ENCODE data around the gene CTNNA2.
"Not testable (repeated sequence)": the region's sequence is repeated elsewhere in the genome, so short reads cannot be mapped to it uniquely, and the experiment has no call there.

Gene CTNNA2

DNA sequence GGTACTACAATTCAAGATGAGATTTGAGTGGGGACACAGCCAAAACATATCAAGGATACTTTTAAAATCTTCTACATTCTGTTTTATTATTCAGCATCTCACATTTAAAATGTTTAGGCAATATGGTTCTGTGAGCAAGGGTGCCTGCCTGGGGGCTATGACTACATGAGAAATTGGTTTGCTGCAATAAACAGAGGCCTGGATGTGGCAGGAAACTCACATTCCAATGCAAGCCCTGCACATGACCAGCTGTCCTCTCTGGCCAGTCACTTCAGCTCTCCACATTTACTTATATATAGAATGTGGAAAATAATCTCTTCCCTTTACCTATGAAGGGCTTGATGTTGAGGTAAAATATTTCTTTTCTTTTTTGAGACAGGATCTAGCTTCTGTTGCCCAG is 598.3 kb downstream of the CTNNA2 start:
- DNase-seq, result no peak

GRCh38 chr2:80112790-80113189 is 599.9 kb downstream of the CTNNA2 start:
- no peak for DNase-seq

GRCh38 chr2:80113399-80113798 is 600.5 kb downstream of the CTNNA2 start:
- no peak for DNase-seq

- DNase-seq, result no peak
Measured at GRCh38 chr2:80114812-80115211, 602.0 kb downstream of the CTNNA2 start.

GRCh38 chr2:80117401-80117800 is 604.5 kb downstream of the CTNNA2 start:
- no peak for DNase-seq

DNA sequence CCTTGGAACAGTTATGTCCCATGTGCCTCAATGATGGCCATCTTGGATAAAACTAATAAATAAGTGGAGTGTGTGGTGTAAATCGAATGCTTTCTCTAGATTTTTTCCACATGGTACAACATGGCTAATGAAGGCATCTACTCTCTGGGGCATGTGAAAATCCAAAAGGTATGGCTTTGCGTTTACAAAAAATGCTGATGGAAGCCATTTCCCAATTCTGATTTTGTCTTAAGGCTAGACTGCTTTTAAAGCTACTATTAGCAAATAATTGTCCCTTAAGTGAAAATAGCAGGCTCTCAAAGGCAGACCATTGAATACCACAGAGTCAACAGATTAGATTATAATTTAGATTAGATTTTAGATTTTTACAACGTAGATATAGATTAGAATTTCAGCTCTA is 608.0 kb downstream of the CTNNA2 start:
- DNase-seq, result no peak

DNA sequence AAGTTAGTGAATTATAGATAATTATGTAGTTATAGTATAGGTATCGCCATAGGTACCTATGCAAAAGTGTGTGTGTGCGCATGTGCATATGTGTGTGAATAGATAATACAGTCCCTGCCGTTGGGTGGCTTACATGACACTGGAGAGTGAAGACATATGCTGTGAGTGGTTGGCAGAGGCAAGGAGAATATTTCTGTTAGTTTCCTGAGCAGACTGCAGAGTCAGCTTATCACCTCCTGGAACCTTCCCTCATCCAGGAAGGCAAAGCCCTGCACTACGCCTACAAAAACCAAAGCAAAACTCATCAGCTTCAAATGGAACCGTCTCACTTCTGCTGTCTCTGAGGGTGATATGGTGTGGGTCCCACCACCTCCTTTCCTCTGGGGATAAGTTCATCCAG is 609.8 kb downstream of the CTNNA2 start:
- no peak for DNase-seq

DNA sequence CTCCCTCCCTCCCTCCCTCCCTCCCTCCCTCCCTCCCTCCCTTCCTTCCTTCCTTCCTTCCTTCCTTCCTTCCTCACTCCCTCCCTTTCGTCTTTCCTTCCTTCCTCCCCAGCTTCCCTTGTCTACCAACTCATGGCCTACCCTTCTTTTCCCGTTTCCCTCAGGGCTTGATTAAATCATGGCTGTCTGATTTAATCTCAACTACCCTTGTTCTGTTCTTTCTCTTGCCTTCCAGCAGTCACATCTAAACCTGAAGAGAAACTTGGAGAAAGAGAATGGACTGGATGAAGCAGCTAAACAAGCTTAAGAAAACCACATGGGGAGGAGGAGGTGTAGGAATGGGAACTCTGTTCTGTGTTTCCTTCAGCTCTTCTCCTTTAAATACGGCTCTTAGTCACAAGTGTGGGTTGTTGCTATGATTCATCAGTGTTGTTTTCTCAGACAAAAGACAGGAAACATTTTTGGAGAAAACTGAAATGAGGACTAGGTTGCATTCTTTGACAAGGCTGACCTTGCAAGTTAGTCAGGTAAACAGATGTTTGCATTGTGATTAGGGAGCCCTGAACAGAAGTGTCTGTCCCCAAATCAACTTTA is 613.8 kb downstream of the CTNNA2 start:
- no peak for DNase-seq

DNA sequence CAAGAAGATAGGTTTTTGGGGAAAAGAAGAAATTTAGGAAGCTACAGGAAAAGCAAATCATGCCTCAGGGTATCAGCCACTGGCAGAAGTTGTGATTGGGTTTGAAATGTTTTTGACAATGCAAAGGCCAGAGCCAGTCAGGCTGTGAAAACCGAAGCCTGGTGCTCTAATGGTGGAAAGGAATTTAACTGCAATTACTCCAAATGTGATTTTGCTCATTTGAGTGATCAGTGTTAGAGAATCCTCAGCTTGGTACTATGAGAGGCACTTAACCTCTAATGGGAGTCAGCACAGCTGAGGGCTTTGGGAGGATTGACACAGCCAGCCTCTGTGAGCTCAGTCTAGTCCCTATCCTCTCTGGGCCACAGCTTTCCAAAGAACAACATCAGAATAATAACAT is 615.2 kb downstream of the CTNNA2 start:
- no peak for DNase-seq

DNA sequence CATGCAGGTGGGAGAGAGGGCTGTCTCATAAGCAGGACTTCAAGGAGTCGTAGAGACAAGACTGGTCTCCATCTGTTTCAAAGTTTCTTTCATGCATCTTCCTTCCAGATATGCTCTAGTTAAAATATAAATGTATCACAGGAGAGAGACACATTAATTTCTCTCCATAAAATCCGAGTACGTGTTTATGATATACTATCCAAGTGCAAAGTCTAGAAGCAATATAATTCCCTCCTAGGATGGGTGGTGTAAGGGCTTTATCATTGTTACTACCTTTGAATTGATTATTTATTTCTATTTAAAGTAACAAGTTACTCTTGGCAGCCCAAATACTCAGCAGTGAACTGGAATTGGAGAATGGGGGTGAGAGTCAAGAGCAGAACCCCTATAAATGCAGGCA is 619.4 kb downstream of the CTNNA2 start:
- DNase-seq, result no peak

- no peak for DNase-seq
Measured at GRCh38 chr2:80135001-80135400, 622.1 kb downstream of the CTNNA2 start.

- no peak for DNase-seq
Measured at GRCh38 chr2:80136338-80136737, 623.5 kb downstream of the CTNNA2 start.

GRCh38 chr2:80139001-80139400 is 626.1 kb downstream of the CTNNA2 start:
- DNase-seq, result no peak

DNA sequence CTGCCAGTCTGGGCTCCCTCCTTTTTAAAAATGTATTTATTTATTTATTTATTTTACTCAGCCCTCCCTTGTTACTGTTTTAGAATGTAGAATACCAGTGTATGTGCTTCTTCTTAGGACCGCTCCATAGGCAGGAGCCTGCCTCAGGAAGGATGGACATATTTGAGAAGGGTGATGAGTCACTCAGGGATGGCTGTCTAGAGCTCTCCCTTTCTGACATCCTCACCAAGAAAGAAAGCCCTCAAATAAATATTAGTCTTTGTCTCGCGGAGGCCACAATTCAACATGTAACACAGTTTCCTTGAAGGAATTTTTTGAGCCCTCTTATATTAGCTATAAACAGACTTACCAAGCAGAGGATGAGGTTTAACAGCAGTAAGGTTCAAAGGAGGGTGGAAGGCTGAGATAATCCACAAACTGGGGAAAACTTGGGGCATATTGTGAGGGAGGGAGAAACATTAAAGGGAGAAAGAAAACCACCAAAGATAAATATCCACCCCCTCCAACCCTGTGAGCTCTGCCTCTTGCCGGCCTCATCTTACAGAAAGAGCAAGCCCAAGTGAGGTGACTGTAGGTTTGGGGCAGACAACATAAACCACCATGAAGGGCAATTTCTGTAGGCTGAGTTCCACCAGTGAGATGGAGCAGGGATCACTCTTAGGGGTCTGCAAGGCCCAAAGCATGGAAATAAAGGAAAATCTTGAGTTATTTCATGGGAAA is 628.3 kb downstream of the CTNNA2 start:
- no peak for DNase-seq

- no peak for DNase-seq
Measured at GRCh38 chr2:80145499-80145898, 632.6 kb downstream of the CTNNA2 start.

- DNase-seq, result not testable (repeated sequence)
Measured at GRCh38 chr2:80146757-80147156, 633.9 kb downstream of the CTNNA2 start.

- DNase-seq, result no peak
Measured at GRCh38 chr2:80147690-80148089, 634.8 kb downstream of the CTNNA2 start.

DNA sequence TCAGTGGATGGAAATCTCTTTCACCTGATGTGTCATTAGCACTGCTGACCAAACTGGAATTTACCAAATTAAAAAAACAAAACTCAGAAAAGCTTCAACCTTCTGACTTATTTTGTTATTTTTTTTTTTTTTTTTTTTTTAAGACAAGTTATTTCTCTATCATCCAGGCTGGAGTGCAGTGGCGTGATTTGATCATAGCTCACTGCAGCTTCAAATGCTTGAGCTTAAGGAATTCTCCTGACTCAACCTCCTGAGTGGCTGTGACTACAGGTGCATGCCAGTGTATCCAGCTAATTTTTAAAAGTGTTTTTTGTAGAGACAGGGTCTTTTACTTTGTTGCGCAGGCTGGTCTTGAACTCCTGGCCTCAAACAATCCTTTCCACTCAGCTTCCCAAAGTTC is 636.1 kb downstream of the CTNNA2 start:
- DNase-seq, result no peak

DNA sequence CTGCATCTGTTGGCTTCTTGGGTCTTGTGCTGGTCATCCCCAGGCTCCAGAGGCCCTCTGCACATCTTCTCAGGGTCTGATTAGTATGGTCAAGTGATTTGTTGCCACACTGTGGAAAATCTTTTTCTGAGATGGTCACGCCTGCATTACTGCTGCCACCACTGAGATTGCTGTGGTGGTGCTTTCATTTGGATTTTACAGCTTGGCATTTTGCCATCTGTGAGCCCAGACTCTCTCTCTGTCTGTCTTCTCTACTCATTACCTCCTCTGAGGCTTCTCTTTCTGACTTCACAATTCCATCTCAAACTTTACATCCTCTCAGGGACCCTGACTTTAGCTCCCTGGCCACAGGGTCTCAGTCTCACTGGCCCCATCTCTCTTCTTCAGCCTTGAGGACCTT is 637.1 kb downstream of the CTNNA2 start:
- no peak for DNase-seq

GRCh38 chr2:80151248-80151647 is 638.4 kb downstream of the CTNNA2 start:
- DNase-seq, result no peak

- no peak for DNase-seq
Measured at GRCh38 chr2:80151651-80152050, 638.8 kb downstream of the CTNNA2 start.

DNA sequence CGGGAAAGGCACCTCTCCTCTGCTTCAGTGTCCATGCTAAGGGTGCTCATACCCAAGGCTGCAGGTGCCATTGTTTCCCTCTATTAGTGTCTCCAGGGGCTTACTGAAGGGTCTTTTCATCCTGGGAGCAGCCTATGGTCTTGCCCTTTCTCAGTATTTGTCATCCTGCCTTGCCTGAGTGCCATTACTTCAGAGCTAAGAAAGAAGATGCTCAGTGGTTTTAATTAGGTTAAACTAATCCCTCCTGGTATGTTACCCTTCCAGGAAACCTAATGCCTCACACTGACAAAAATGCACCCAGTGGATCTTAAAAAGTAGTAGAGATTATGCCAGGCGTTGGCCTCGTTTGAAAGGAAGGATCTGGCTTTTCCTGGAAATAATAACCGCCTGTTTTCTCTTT is 640.3 kb downstream of the CTNNA2 start:
- no peak for DNase-seq

DNA sequence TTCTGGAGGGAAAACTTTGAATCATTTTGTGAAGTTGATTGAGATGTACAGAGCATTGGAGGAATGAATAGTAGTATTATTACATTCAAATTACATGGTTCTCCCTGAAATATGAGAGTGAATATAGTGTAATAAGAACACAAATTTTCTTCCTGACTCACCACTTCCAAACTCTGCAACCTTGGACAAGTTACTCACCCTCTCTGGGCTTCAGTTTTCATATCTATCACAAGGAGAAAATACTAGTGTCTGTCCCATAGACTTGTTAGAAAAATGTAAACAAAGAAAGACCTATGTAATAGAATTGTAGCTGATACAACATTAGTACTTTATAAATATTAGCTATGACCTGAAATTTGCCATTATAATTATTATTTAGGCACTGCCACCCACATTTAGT is 640.9 kb downstream of the CTNNA2 start:
- DNase-seq, result no peak

- DNase-seq, result no peak
Measured at GRCh38 chr2:80154231-80154915, 641.5 kb downstream of the CTNNA2 start.

All from GOT3 (cell line).